Adrenal gland (tissue), 12 donors: Measurements from ENCODE around the gene MATK. TPM values are rescaled to one million over a fixed set of nuclear protein-coding genes. Genes with fewer than 3 reads are reported as not detected.

Experiments used
- DNase-seq, 7 donors: peaks; one replicate each; pipeline ENCODE4 v3.0.0-alpha.2; 2019 to 2020
- H3K27ac ChIP-seq, 5 donors: fragments of 200-600 bp; sonication (generic) in 4 of 5; 1 replicate in 3 of 5; 2 replicates in 2 of 5; pipeline versions ENCODE4 v1.5.1 to v1.8.0; 2016 to 2020; ENCODE audit warnings: mild to moderate bottlenecking in 1 of 5
- H3K27me3 ChIP-seq: fragments of 200-600 bp; 2 replicates; pipeline ENCODE4 v1.8.0; 2021
- H3K36me3 ChIP-seq, 2 donors: fragments of 200-600 bp; replicated peaks in 1 of 2; 1 replicate in 1 of 2; 2 replicates in 1 of 2; pipeline versions ENCODE4 v1.5.1 to v1.8.0; 2018 to 2022
- H3K4me1 ChIP-seq, 2 donors: fragments of 200-600 bp; replicated peaks in 1 of 2; 1 replicate in 1 of 2; 2 replicates in 1 of 2; pipeline versions ENCODE4 v1.5.1 to v1.8.0; 2018 to 2021
- H3K4me3 ChIP-seq, 4 donors: fragments of 200-600 bp; sonication (generic) in 3 of 4; one replicate each; pipeline ENCODE4 v1.5.1; 2016 to 2018
- H3K9me3 ChIP-seq, 3 donors: fragments of 200-600 bp; sonication (generic) in 1 of 3; replicated peaks in 1 of 3; 1 replicate in 2 of 3; 2 replicates in 1 of 3; pipeline versions ENCODE4 v1.5.1 to v1.8.0; 2016 to 2021
- POLR2A ChIP-seq, 2 donors: fragments of 450-650 bp; IDR thresholded peaks; one replicate each; pipeline ENCODE4 v1.6.1; 2017; ENCODE audit warnings: antibody characterized with exemption in 2 of 2, mild to moderate bottlenecking in 2 of 2, moderate library complexity in 1 of 2
- WGBS, 4 donors: extraction: QIAGEN DNeasy Blood & Tissue Kit in 2 of 4; methylation state at CpG; one replicate each; pipeline versions ENCODE4 v1.1.5 to v1.1.7; 2013 to 2017; 5-methylcytosine and 5-hydroxymethylcytosine counted together
- intact Hi-C, 2 donors: fragments of 100-400 bp; cut with DNase I; formaldehyde crosslinking; loops; one replicate each; pipeline versions ENCODE4 v1.14.1 to v1.15.0; 2022 to 2023
- polyA plus RNA-seq, 3 donors: library from polyadenylated mRNA; stranded (reverse); fragments of 200-250 nt in 2 of 3; fragments of 350-450 nt in 1 of 3; fragmentation: Illumina TruSeq in 1 of 3; extraction: RNeasy Lipid Tissue Mini Kit (QIAGEN cat#74804) in 1 of 3; gene quantifications; one replicate each; pipeline ENCODE4 v1.2.3, GENCODE V29; 2013 to 2014
- total RNA-seq, 9 donors: library from RNA; depleted of rRNA in 4 of 9; stranded (reverse); fragments of >200 nt in 4 of 9; fragments of 120-200 nt in 1 of 9; fragmentation: NEBNext Ultra II Directional in 1 of 9; extraction: Animal tissue kit (Norgen Biotek cat#: 25700) in 1 of 9; gene quantifications; one replicate each; pipeline versions ENCODE4 v1.1.0 to v1.2.4, GENCODE V29; 2013 to 2023
- TF ChIP-seq, protein P1 (sequence below), 6 experiments: fragments of 450-650 bp in 4 of 6; fragments of 200-600 bp in 2 of 6; sonication (generic) in 1 of 6; IDR thresholded peaks; 1 replicate in 5 of 6; 2 replicates in 1 of 6; pipeline versions ENCODE4 v1.5.1 to v1.8.0; 2016 to 2021; ENCODE audit warnings: antibody characterized with exemption in 6 of 6, mild to moderate bottlenecking in 2 of 6, moderate library complexity in 1 of 6
- donor health status: healthy with polysubstance abuse.
- donor health status: Bipolar disorder and iron deficiency.
- donor health status: DM: yes; HTN: yes; CAD: no.
- donor health status: DM: no; HTN: no; CAD: no.
- donor health status: DM: no; HTN: no; CAD: no.
- donor health status: DM: yes; HTN: yes; CAD: no.

MATK gene
- total and polyA plus RNA-seq, 12 donors, result 0.26 to 20.7 (median 1.4) TPM

DNA sequence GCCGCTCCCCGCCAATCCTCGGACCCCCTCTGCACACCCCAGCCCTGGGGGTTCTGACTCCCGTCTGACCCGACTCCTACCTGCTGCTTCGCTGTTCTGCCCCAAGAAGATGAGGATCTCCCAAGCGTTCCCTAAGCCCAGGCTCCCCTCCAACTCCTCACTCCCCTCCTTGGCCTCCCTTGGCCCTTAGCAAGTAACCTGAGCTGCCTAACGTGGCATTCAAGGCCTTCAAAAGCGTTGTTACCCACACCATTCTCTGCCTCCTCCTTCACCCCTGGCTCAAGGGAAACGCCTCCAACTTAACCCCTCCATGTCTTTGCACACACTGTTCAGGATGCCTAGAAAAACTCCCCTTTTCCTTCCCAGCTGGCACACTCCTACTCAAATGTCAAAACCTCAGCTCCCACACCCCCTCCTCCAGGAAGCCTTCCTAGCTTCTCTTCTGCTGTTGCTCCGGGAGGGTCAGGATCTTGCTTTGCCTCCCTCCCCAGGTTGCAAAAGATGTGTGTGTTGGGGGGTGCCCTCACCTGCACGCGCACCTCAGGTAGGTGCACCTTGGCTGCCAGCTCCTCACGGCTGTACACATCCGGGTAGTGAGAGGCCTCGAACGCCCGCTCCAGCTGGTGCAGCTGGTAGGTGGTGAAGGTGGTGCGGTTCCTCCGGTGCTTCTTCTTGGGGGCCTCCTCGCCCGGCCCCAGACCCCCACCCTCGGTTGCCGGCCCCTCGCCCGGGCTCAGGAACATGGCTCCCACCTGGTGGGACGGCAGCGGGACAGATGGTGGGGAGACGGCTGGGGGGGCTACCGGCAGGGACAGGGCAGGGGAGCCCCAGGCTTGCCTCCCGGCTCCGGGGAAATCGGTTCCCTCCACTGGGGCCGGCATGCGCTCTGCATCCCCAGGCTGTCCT, 14.9 kb downstream of the MATK start:
- no peaks in the 10 kb centered on the region for H3K9me3 ChIP-seq
- 71 to 80% (median 75%) methylated on average over 21 to 35 of the region's 35 CpGs for WGBS, 4 donors
- H3K36me3 ChIP-seq, result peaks cover 0 to 17% of the 10 kb centered on the region in 2 donors
- no peak for DNase-seq
- no peak overlapping the region for H3K27ac ChIP-seq
- intact Hi-C loops, result no loop called here
- no peaks in the 10 kb centered on the region for H3K27me3 ChIP-seq
- TF ChIP-seq POLR2A (IDR thresholded peaks at IDR 0.05), result no peak
- TF ChIP-seq, protein P1, sequence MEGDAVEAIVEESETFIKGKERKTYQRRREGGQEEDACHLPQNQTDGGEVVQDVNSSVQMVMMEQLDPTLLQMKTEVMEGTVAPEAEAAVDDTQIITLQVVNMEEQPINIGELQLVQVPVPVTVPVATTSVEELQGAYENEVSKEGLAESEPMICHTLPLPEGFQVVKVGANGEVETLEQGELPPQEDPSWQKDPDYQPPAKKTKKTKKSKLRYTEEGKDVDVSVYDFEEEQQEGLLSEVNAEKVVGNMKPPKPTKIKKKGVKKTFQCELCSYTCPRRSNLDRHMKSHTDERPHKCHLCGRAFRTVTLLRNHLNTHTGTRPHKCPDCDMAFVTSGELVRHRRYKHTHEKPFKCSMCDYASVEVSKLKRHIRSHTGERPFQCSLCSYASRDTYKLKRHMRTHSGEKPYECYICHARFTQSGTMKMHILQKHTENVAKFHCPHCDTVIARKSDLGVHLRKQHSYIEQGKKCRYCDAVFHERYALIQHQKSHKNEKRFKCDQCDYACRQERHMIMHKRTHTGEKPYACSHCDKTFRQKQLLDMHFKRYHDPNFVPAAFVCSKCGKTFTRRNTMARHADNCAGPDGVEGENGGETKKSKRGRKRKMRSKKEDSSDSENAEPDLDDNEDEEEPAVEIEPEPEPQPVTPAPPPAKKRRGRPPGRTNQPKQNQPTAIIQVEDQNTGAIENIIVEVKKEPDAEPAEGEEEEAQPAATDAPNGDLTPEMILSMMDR (IDR thresholded peaks at IDR 0.05), result no peak
- no peak overlapping the region for H3K4me3 ChIP-seq
- H3K4me1 ChIP-seq, result no peaks in the 10 kb centered on the region

DNA sequence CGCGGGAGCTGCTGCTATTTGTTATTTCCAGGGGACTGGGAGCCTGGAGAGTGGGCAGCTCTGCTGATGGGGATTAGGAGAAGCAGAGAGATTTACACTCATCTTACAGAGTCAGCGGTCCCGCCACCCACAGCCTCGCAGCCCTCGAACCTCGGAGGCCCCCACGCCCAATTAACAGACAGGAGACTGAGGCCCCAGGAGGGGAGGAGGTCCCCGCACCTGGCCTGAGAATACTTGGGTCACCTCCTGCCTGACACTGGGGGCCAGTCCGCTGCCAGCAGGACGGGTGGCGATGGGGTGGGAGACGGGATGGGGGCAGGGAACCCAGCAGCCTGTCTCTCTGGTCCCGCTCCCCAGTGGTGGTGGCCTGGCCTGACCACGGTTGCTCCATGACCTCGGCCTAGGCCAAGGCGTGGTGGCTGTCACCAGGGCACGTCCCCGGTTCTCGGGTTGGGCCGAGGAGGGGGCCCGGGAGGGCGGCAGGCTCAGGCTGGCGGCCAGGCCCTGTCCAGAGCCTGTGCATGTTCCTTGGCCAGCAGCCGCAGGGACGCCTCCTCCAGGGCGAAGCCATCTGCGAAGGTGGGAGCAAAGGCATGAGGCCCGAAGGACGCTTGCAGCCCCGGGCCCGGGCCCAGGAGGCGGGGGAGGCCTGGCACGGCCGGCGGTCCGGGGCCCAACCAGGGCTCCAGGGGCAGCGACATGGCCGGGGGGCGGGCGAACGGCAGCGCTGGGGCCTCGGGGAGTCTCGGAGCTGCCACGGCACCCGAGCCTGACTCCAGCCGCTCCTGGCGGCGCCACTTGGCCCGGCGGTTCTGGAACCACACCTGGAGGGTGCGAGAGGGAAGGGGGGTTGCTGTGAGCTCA, 15.8 kb downstream of the MATK start:
- WGBS, 4 donors, result 69 to 76% (median 73%) methylated on average over 13 to 53 of the region's 53 CpGs
- Histone ChIP-seq H3K36me3 (peaks cover 0 to 24% of the 10 kb centered on the region in 2 donors), H3K27ac (no peak overlapping the region), H3K4me1 (no peaks in the 10 kb centered on the region), H3K4me3 (no peak overlapping the region), H3K9me3 (no peaks in the 10 kb centered on the region), H3K27me3 (no peaks in the 10 kb centered on the region)
- TF ChIP-seq POLR2A (IDR thresholded peaks at IDR 0.05), result no peak
- TF ChIP-seq, protein P1 (IDR thresholded peaks at IDR 0.05), result no peak
- DNase-seq, result no peak
- intact Hi-C loops, result no loop called here

DNA sequence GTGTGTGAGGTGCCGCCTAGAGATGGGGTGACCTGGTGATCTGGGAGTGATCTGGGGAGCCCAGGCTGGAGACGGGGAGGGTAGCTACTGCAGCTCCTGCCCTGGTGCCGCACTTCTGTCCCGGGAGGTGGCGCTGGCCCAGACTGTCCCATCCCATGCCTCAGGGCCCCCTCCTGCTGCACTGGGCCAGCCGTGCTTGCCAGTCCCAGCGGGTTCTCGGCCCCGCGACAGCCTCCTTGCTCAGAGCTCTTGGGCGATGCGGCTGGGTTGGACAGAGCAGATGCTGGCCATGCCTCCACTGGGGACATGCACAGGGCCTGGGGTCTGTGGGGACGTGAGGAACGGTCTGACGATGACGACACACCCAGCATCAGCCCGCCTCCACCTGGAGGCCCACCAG, 16.7 kb downstream of the MATK start:
- Histone ChIP-seq H3K27me3 (no peaks in the 10 kb centered on the region), H3K36me3 (peaks cover 0 to 29% of the 10 kb centered on the region in 2 donors), H3K4me3 (no peak overlapping the region), H3K27ac (no peak overlapping the region), H3K4me1 (no peaks in the 10 kb centered on the region), H3K9me3 (no peaks in the 10 kb centered on the region)
- intact Hi-C loops, result no loop called here
- no peak for DNase-seq
- 84 to 100% (median 93%) methylated on average over 2 to 17 of the region's 17 CpGs for WGBS, 4 donors
- no peak for TF ChIP-seq POLR2A (IDR thresholded peaks at IDR 0.05)
- TF ChIP-seq, protein P1 (IDR thresholded peaks at IDR 0.05), result no peak

DNA sequence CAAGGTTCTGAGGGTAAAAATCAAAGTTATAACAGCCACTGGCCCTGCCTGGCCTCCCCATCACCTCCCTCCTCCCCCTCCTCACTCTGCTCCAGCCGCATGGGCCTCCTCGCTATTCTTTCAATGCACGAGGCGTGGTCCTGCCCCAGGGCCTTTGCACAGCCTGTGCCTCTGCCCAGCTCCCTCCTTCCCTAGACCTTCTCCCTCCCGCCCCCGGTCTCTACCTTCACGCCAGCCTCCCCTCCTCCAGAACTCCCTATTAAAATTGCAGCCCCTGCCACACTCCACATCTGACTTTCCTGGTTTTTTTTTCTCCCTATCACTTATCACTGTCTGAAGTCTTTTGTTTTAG, 17.5 kb downstream of the MATK start:
- TF ChIP-seq POLR2A (IDR thresholded peaks at IDR 0.05), result no peak
- TF ChIP-seq, protein P1 (IDR thresholded peaks at IDR 0.05), result no peak
- Histone ChIP-seq H3K27ac (no peak overlapping the region), H3K4me1 (peaks cover 0 to under 1% of the 10 kb centered on the region in 2 donors), H3K4me3 (no peak overlapping the region), H3K9me3 (no peaks in the 10 kb centered on the region), H3K36me3 (peaks cover 0 to 29% of the 10 kb centered on the region in 2 donors), H3K27me3 (no peaks in the 10 kb centered on the region)
- DNase-seq, result no peak
- 89 to 95% (median 91%) methylated on average over 7 of the region's 7 CpGs for WGBS, 4 donors
- intact Hi-C loops, result no loop called here
